HG03354 (cell line): ENCODE measurements around the gene NXPH1.
"Not testable (repeated sequence)": the region's sequence is repeated elsewhere in the genome, so short reads cannot be mapped to it uniquely, and the experiment has no call there.

Experiments used
- ATAC-seq: cut with Tn5 transposase; IDR thresholded peaks from one replicate; pipeline ENCODE4 v1.9.1; 2021; ENCODE audit warnings: mild to moderate bottlenecking; ENCODE audit not compliant: unreplicated experiment, poor library complexity, severe bottlenecking

NXPH1 gene

GRCh38 chr7:8668627-8669500 lies 235.5 kb downstream of the NXPH1 start:
- no peak for ATAC-seq

- no peak for ATAC-seq
These were observed 236.1 kb downstream of the NXPH1 start for GRCh38 chr7:8669501-8669851.

GRCh38 chr7:8684426-8684825 lies 251.0 kb downstream of the NXPH1 start:
- no peak for ATAC-seq

- no peak for ATAC-seq
These were observed 266.6 kb downstream of the NXPH1 start for GRCh38 chr7:8699875-8700624.

- no peak for ATAC-seq
These were observed 269.4 kb downstream of the NXPH1 start for GRCh38 chr7:8702807-8703206.

GRCh38 chr7:8710124-8710523 lies 276.7 kb downstream of the NXPH1 start:
- no peak for ATAC-seq

GRCh38 chr7:8714791-8715190 lies 281.4 kb downstream of the NXPH1 start:
- ATAC-seq, result no peak

- ATAC-seq, result no peak
These were observed 285.7 kb downstream of the NXPH1 start for GRCh38 chr7:8719102-8719501.

- ATAC-seq, result peak; percentile 93
These were observed 290.8 kb downstream of the NXPH1 start for GRCh38 chr7:8724080-8724718.

- ATAC-seq, result not testable (repeated sequence)
These were observed 298.3 kb downstream of the NXPH1 start for GRCh38 chr7:8731756-8732155.

GRCh38 chr7:8739837-8740236 lies 306.4 kb downstream of the NXPH1 start:
- no peak for ATAC-seq

GRCh38 chr7:8742837-8743236 lies 309.4 kb downstream of the NXPH1 start:
- ATAC-seq, result no peak

- no peak for ATAC-seq
These were observed 313.9 kb downstream of the NXPH1 start for GRCh38 chr7:8747338-8747737.

GRCh38 chr7:8751557-8752231 lies 318.3 kb downstream of the NXPH1 start:
- ATAC-seq, result no peak

- no peak for ATAC-seq
These were observed 319.9 kb downstream of the NXPH1 start for GRCh38 chr7:8753355-8753754.

- no peak for ATAC-seq
These were observed 328.3 kb downstream of the NXPH1 start for GRCh38 chr7:8761731-8762130.

GRCh38 chr7:8762803-8763202 lies 329.4 kb downstream of the NXPH1 start:
- ATAC-seq, result no peak

- no peak for ATAC-seq
These were observed 332.0 kb downstream of the NXPH1 start for GRCh38 chr7:8765374-8765773.

GRCh38 chr7:8773518-8773917 lies 340.1 kb downstream of the NXPH1 start:
- no peak for ATAC-seq

GRCh38 chr7:8778459-8778858 lies 345.1 kb downstream of the NXPH1 start:
- ATAC-seq, result no peak
